H1 (cell line): Measurements from ENCODE around the gene ZBTB34. TPM values are rescaled to one million over a fixed set of nuclear protein-coding genes. Genes with fewer than 3 reads are reported as not detected.

Experiments
- CTCF ChIA-PET: fragments of 300-600 bp; sonication (Branson Sonifier 250); formaldehyde crosslinking; loops from one replicate; lab custom pipeline; 2021; ENCODE audit not compliant: partially characterized antibody; lab: Charles Lee
- POLR2A ChIA-PET: fragments of 300-600 bp; sonication (Branson Sonifier 250); formaldehyde crosslinking; loops from one replicate; lab custom pipeline; 2021; ENCODE audit warnings: inconsistent platforms; ENCODE audit not compliant: partially characterized antibody; lab: Charles Lee
- DNase-seq, 2 experiments: peaks; one replicate each; pipeline versions ENCODE4 v3.0.0 to v3.0.0-alpha.2; 2010 to 2022; ENCODE audit warnings: low spot score in 2 of 2, low read depth in 1 of 2, mixed read lengths in 1 of 2
- FAIRE-seq: peaks from 2 replicates; lab custom pipeline; 2011; peaks lifted over from hg19 to GRCh38; lab: Jason Lieb, UNC
- H2AFZ ChIP-seq: 2 replicates; pipeline ENCODE4 v1.8.1; 2012; ENCODE audit warnings: low read length, inconsistent platforms
- H2AK5ac ChIP-seq: 2 replicates; pipeline ENCODE4 v1.6.1; 2013; ENCODE audit warnings: low read depth, low read length
- H2BK120ac ChIP-seq: replicated peaks from 2 replicates; pipeline ENCODE3; 2013; ENCODE audit warnings: low read depth, low read length, inconsistent platforms
- H2BK12ac ChIP-seq: 2 replicates; pipeline ENCODE4 v1.6.1; 2013; ENCODE audit warnings: low read depth, low read length
- H2BK15ac ChIP-seq: 2 replicates; pipeline ENCODE4 v1.6.1; 2013; ENCODE audit warnings: low read length
- H2BK20ac ChIP-seq: 2 replicates; pipeline ENCODE4 v1.6.1; 2013; ENCODE audit warnings: low read length
- H2BK5ac ChIP-seq: 2 replicates; pipeline ENCODE4 v1.6.1; 2013; ENCODE audit warnings: low read depth, low read length
- H3K14ac ChIP-seq: 2 replicates; pipeline ENCODE4 v1.6.1; 2013; ENCODE audit warnings: inconsistent platforms; ENCODE audit not compliant: insufficient read length
- H3K18ac ChIP-seq: 2 replicates; pipeline ENCODE4 v1.6.1; 2013; ENCODE audit warnings: low read length; ENCODE audit errors: extremely low read depth
- H3K23ac ChIP-seq: 2 replicates; pipeline ENCODE4 v1.6.1; 2013; ENCODE audit warnings: inconsistent platforms; ENCODE audit not compliant: insufficient read length
- H3K23me2 ChIP-seq: 2 replicates; pipeline ENCODE4 v1.6.1; 2013; ENCODE audit warnings: low read depth, low read length
- H3K27ac ChIP-seq: 2 replicates; pipeline ENCODE4 v1.6.1; 2011; ENCODE audit warnings: low read depth, low read length, inconsistent platforms
- H3K27me3 ChIP-seq, 4 experiments: replicated peaks in 1 of 4; 1 replicate in 1 of 4; 2 replicates in 3 of 4; pipeline versions ENCODE4 v1.6.1 to v1.8.1; 2011 to 2013; ENCODE audit warnings: low read length in 3 of 4, mild to moderate bottlenecking in 3 of 4, inconsistent platforms in 2 of 4, mixed read lengths in 2 of 4, moderate library complexity in 1 of 4; ENCODE audit not compliant: control insufficient read depth in 3 of 4, insufficient read depth in 3 of 4; ENCODE audit errors: extremely low read depth in 1 of 4
- H3K36me3 ChIP-seq, 4 experiments: 2 replicates each; pipeline versions ENCODE4 v1.6.1 to v1.8.1; 2011 to 2013; ENCODE audit warnings: mild to moderate bottlenecking in 4 of 4, low read length in 3 of 4, moderate library complexity in 2 of 4, control low read depth in 1 of 4, inconsistent platforms in 1 of 4; ENCODE audit not compliant: insufficient read depth in 4 of 4, control insufficient read depth in 2 of 4
- H3K4ac ChIP-seq: replicated peaks from 2 replicates; pipeline ENCODE3; 2013; ENCODE audit warnings: low read length, low read depth, mixed read lengths, inconsistent platforms; ENCODE audit not compliant: insufficient read length
- H3K4me1 ChIP-seq, 4 experiments: replicated peaks in 1 of 4; 1 replicate in 1 of 4; 2 replicates in 3 of 4; pipeline versions ENCODE4 v1.6.1 to v1.8.1; 2011 to 2013; ENCODE audit warnings: low read length in 3 of 4, inconsistent platforms in 2 of 4, mixed read lengths in 1 of 4; ENCODE audit not compliant: insufficient read depth in 4 of 4, control insufficient read depth in 3 of 4
- H3K4me2 ChIP-seq, 2 experiments: 2 replicates each; pipeline versions ENCODE4 v1.6.1 to v1.8.1; 2011 to 2013; ENCODE audit warnings: low read depth in 2 of 2, low read length in 2 of 2, control low read depth in 1 of 2, inconsistent platforms in 1 of 2, mild to moderate bottlenecking in 1 of 2; ENCODE audit not compliant: insufficient read depth in 1 of 2
- H3K4me3 ChIP-seq, 4 experiments: fragments of 200-600, 300-600 bp in 1 of 4; sonication (generic), shearing (Covaris generic), sonication (Bioruptor Twin) in 1 of 4; 2 replicates each; pipeline versions ENCODE4 v1.5.1 to v1.8.1; 2011 to 2016; ENCODE audit warnings: low read length in 4 of 4, low read depth in 3 of 4, control low read depth in 2 of 4, inconsistent platforms in 2 of 4, mild to moderate bottlenecking in 2 of 4, mixed read lengths in 1 of 4, moderate library complexity in 1 of 4; ENCODE audit not compliant: insufficient read depth in 2 of 4; ENCODE audit errors: extremely low read depth in 1 of 4
- H3K56ac ChIP-seq: replicated peaks from 2 replicates; pipeline ENCODE3; 2013; ENCODE audit warnings: low read depth, mild to moderate bottlenecking, mixed read lengths, low read length, inconsistent platforms; ENCODE audit not compliant: insufficient read length
- H3K79me1 ChIP-seq: 2 replicates; pipeline ENCODE4 v1.6.1; 2013; ENCODE audit warnings: low read depth, low read length, control low read depth
- H3K79me2 ChIP-seq, 2 experiments: 2 replicates each; pipeline versions ENCODE4 v1.6.1 to v1.8.1; 2012 to 2013; ENCODE audit warnings: low read length in 2 of 2, mild to moderate bottlenecking in 2 of 2, inconsistent platforms in 1 of 2; ENCODE audit not compliant: insufficient read depth in 2 of 2, control insufficient read depth in 1 of 2
- H3K9ac ChIP-seq, 4 experiments: replicated peaks in 1 of 4; 1 replicate in 1 of 4; 2 replicates in 3 of 4; pipeline versions ENCODE4 v1.6.1 to v1.8.1; 2011 to 2013; ENCODE audit warnings: low read depth in 3 of 4, low read length in 3 of 4, control low read depth in 2 of 4, mild to moderate bottlenecking in 2 of 4, moderate library complexity in 2 of 4, inconsistent platforms in 1 of 4; ENCODE audit errors: extremely low read depth in 1 of 4
- H3K9me3 ChIP-seq, 2 experiments: 2 replicates each; pipeline versions ENCODE4 v1.6.1 to v1.8.1; 2012 to 2013; ENCODE audit warnings: mild to moderate bottlenecking in 2 of 2, moderate library complexity in 2 of 2, control low read depth in 1 of 2, inconsistent platforms in 1 of 2, low read depth in 1 of 2, low read length in 1 of 2, mixed read lengths in 1 of 2; ENCODE audit not compliant: insufficient read depth in 2 of 2
- H4K20me1 ChIP-seq, 2 experiments: replicated peaks in 1 of 2; 2 replicates each; pipeline versions ENCODE3 to v1.8.1; 2011 to 2013; ENCODE audit warnings: inconsistent platforms in 2 of 2, low read length in 2 of 2, mild to moderate bottlenecking in 1 of 2; ENCODE audit not compliant: insufficient read depth in 2 of 2, control insufficient read depth in 1 of 2
- H4K5ac ChIP-seq: 2 replicates; pipeline ENCODE4 v1.6.1; 2013; ENCODE audit warnings: low read length, low read depth, mixed read lengths, inconsistent platforms; ENCODE audit not compliant: insufficient read length
- H4K8ac ChIP-seq: 2 replicates; pipeline ENCODE4 v1.8.0; 2013; ENCODE audit warnings: mild to moderate bottlenecking, moderate library complexity, low read length, inconsistent platforms; ENCODE audit not compliant: insufficient read depth; ENCODE audit errors: extremely low read depth
- H4K91ac ChIP-seq: replicated peaks from 2 replicates; pipeline ENCODE3; 2013; ENCODE audit warnings: low read length, mixed read lengths, inconsistent platforms; ENCODE audit not compliant: insufficient read length
- BACH1 ChIP-seq: IDR thresholded peaks from 2 replicates; pipeline ENCODE4 v1.6.1; 2012; ENCODE audit warnings: low read length, improper control_type of control experiment
- EGR1 ChIP-seq: IDR thresholded peaks from 2 replicates; pipeline ENCODE4 v1.6.1; 2011; ENCODE audit warnings: low read depth, low read length, borderline replicate concordance
- FOSL1 ChIP-seq: IDR thresholded peaks from 2 replicates; pipeline ENCODE4 v1.6.1; 2011; ENCODE audit warnings: mild to moderate bottlenecking, low read depth, low read length, moderate library complexity; ENCODE audit not compliant: insufficient read depth
- GTF2F1 ChIP-seq: IDR thresholded peaks from 2 replicates; pipeline ENCODE4 v1.6.1; 2012; ENCODE audit warnings: low read depth, low read length, improper control_type of control experiment, borderline replicate concordance
- NRF1 ChIP-seq: IDR thresholded peaks from 2 replicates; pipeline ENCODE4 v1.6.1; 2011; ENCODE audit warnings: mild to moderate bottlenecking, low read depth, low read length, improper control_type of control experiment
- SIRT6 ChIP-seq: IDR thresholded peaks from one replicate; pipeline ENCODE4 v1.7.1; 2012; ENCODE audit warnings: low read length, inconsistent platforms
- ZNF274 ChIP-seq: IDR thresholded peaks from 2 replicates; pipeline ENCODE4 v1.7.0; 2012; ENCODE audit warnings: low read length, borderline replicate concordance; ENCODE audit errors: extremely low read depth
- WGBS, 2 experiments: shearing (Covaris generic) in 1 of 2; methylation state at CpG; one replicate each; pipeline versions ENCODE4 v1.1.6 to v1.1.7; 2013 to 2015; ENCODE audit warnings: low lambda C conversion rate in 2 of 2, mixed read lengths in 2 of 2, inconsistent platforms in 1 of 2, low coverage in 1 of 2, missing lambda C conversion rate in 1 of 2; ENCODE audit not compliant: insufficient replicate concordance in 2 of 2, insufficient coverage in 1 of 2, insufficient read length in 1 of 2; ENCODE audit errors: extremely low coverage in 1 of 2, missing lambda C conversion rate in 1 of 2; 5-methylcytosine and 5-hydroxymethylcytosine counted together
- polyA plus RNA-seq, 7 experiments: library from polyadenylated mRNA; depleted of rRNA in 3 of 7; stranded (reverse) in 5 of 7; unstranded in 2 of 7; fragments of >200 nt in 5 of 7; fragments of 200-250 nt in 2 of 7; gene quantifications; 1 replicate in 5 of 7; 2 replicates in 1 of 7; 4 replicates in 1 of 7; pipeline versions ENCODE4 v1.2.1 to v1.2.3, GENCODE V29; 2011 to 2013; ENCODE audit warnings: missing spikeins in 2 of 7, mixed read lengths in 2 of 7
- total RNA-seq: library from RNA; stranded (reverse); fragmentation: NEBNext Ultra II Directional; extraction: Animal tissue kit (Norgen Biotek cat#: 25700); gene quantifications from 2 replicates; pipeline ENCODE4 v1.2.1, GENCODE V29; 2021

Gene ZBTB34
- total and polyA plus RNA-seq, 2 of the 8 experiments (the other 6 are each of a cell fraction or from before 2014, with no cell fraction given): 8.2 to 15.9 TPM

- Histone ChIP-seq H2AK5ac (no peak overlapping the region), H3K4me3 (no peak overlapping the region), H3K4ac (no peak overlapping the region), H4K8ac (no peak overlapping the region), H3K4me2 (no peak overlapping the region), H4K91ac (no peak overlapping the region), H3K36me3 (peaks cover 0 to 9% (median 3%) of the 10 kb centered on the region in 4 experiments; a peak in 4 of 8 replicates), H3K4me1 (no peaks in the 10 kb centered on the region), H3K79me1 (peaks cover 2% of the 10 kb centered on the region; the same call in 1 of the 2 replicates), H3K56ac (no peak overlapping the region), H3K27me3 (no peaks in the 10 kb centered on the region), H2BK20ac (no peak overlapping the region), H4K20me1 (no peaks in the 10 kb centered on the region), H3K9ac (no peak overlapping the region), H2BK15ac (no peak overlapping the region), H3K14ac (no peak overlapping the region), H3K18ac (no peak overlapping the region), H2BK120ac (no peak overlapping the region), H2BK5ac (no peak overlapping the region), H2BK12ac (no peak overlapping the region), H4K5ac (no peak overlapping the region), H2AFZ (no peak overlapping the region), H3K79me2 (peaks cover 0 to 25% of the 10 kb centered on the region in 2 experiments; a peak in 3 of 4 replicates), H3K23me2 (no peaks in the 10 kb centered on the region), H3K27ac (no peak overlapping the region), H3K9me3 (peaks cover 0 to 11% of the 10 kb centered on the region in 2 experiments; a peak in 1 of 4 replicates), H3K23ac (no peak overlapping the region)
- no peak for FAIRE-seq
- DNase-seq: no peak
- POLR2A ChIA-PET: no interaction called here
- WGBS, 2 experiments: 100% methylated on average over 1 of the region's 1 CpG; no CpG with 5 or more reads in 1 of the 2 experiments
- TF ChIP-seq ZNF274 (no peak), NRF1 (no peak), GTF2F1 (no peak), FOSL1 (no peak), BACH1 (no peak), EGR1 (no peak), SIRT6 (no peak)
- CTCF ChIA-PET: no interaction called here
Measured at GRCh38 chr9:126822873-126823272, 37.6 kb upstream of the ZBTB34 start.
